Panc1 (cell line): ENCODE measurements around the gene SKIC8. TPM values are rescaled to one million over a fixed set of nuclear protein-coding genes. Genes with fewer than 3 reads are reported as not detected.

Experiments used
- ATAC-seq: fragments of 200-7000 bp; cut with Tn5 transposase; 2 replicates; pipeline ENCODE4 v1.9.1; 2020; ENCODE audit warnings: mild to moderate bottlenecking, moderate library complexity
- BruUV-seq: library from RNA; stranded (reverse); fragments of 400-500 nt; replicated peaks from 2 replicates; lab custom pipeline; 2021; lab: Mats Ljungman, UMichigan
- CTCF ChIA-PET: fragments of 300-600 bp; sonication (Branson Sonifier 250); formaldehyde crosslinking; loops from one replicate; lab custom pipeline; 2022; ENCODE audit warnings: antibody characterized with exemption; lab: Charles Lee
- POLR2A ChIA-PET: fragments of 300-600 bp; sonication (Branson Sonifier 250); formaldehyde crosslinking; loops from one replicate; lab custom pipeline; 2022; ENCODE audit warnings: antibody characterized with exemption; lab: Charles Lee
- DNase-seq: peaks from one replicate; pipeline ENCODE4 v3.0.0-alpha.2; 2010; ENCODE audit warnings: low read depth, low spot score
- H3K27ac ChIP-seq: 2 replicates; pipeline ENCODE4 v1.5.1; 2011; ENCODE audit warnings: mild to moderate bottlenecking, low read length, inconsistent platforms
- H3K27me3 ChIP-seq: fragments of 200-500 bp; sonication (Bioruptor generic); 2 replicates; pipeline ENCODE4 v1.6.0; 2014; ENCODE audit warnings: low read length, inconsistent platforms; ENCODE audit not compliant: control insufficient read depth, insufficient read depth
- H3K36me3 ChIP-seq: fragments of 200-500 bp; sonication (Bioruptor generic); 2 replicates; pipeline ENCODE4 v1.5.1; 2014; ENCODE audit warnings: inconsistent platforms, mild to moderate bottlenecking, low read length, moderate library complexity; ENCODE audit not compliant: control insufficient read depth, insufficient read depth
- H3K4me1 ChIP-seq: 2 replicates; pipeline ENCODE4 v1.5.1; 2011; ENCODE audit warnings: inconsistent platforms, mild to moderate bottlenecking, low read length, moderate library complexity; ENCODE audit not compliant: control insufficient read depth, insufficient read depth
- H3K4me3 ChIP-seq, 2 experiments: 2 replicates each; pipeline ENCODE4 v1.5.1; 2011 to 2012; ENCODE audit warnings: low read depth in 2 of 2, low read length in 2 of 2, mild to moderate bottlenecking in 2 of 2, inconsistent platforms in 1 of 2, moderate library complexity in 1 of 2
- H3K9me3 ChIP-seq: fragments of 200-500 bp; sonication (Bioruptor generic); 2 replicates; pipeline ENCODE4 v1.5.1; 2014; ENCODE audit warnings: low read depth, mild to moderate bottlenecking, inconsistent platforms, low read length, moderate library complexity; ENCODE audit not compliant: control insufficient read depth, insufficient read depth
- POLR2AphosphoS5 ChIP-seq: IDR thresholded peaks from 2 replicates; pipeline ENCODE4 v1.6.1; 2012; ENCODE audit warnings: mild to moderate bottlenecking, low read depth, low read length, moderate library complexity
- SIN3A ChIP-seq: IDR thresholded peaks from 2 replicates; pipeline ENCODE4 v1.6.1; 2012; ENCODE audit warnings: low read depth, mild to moderate bottlenecking, low read length, moderate library complexity, borderline replicate concordance; ENCODE audit not compliant: insufficient read depth
- TCF7L2 ChIP-seq: IDR thresholded peaks from 2 replicates; pipeline ENCODE4 v1.6.1; 2011; ENCODE audit warnings: mild to moderate bottlenecking, low read depth, low read length, inconsistent platforms
- in situ Hi-C: cut with HindIII; loops from 2 replicates; pipeline ENCODE4 v1.10.0; 2016; ENCODE audit warnings: low sequenced_read_pairs, low pct_unique_long_range_greater_than_20kb
- intact Hi-C: fragments of 100-400 bp; cut with micrococcal nuclease; formaldehyde crosslinking; loops from one replicate; pipeline ENCODE4 v1.10.0; 2022; ENCODE audit not compliant: unreplicated experiment
- total RNA-seq: library from RNA; stranded (reverse); gene quantifications from one replicate; pipeline ENCODE4 v1.2.1, GENCODE V29; 2021; ENCODE audit not compliant: unreplicated experiment
- TF ChIP-seq, protein P1 (sequence below): fragments of 450-650 bp; IDR thresholded peaks from 2 replicates; pipeline ENCODE4 v1.5.1; 2017; ENCODE audit warnings: mild to moderate bottlenecking
- TF ChIP-seq, protein P2 (sequence below), 2 experiments: IDR thresholded peaks; 2 replicates each; pipeline ENCODE4 v1.6.1; 2011 to 2012; ENCODE audit warnings: low read depth in 2 of 2, control low read depth in 1 of 2, low read length in 1 of 2, mild to moderate bottlenecking in 1 of 2, moderate library complexity in 1 of 2; ENCODE audit not compliant: insufficient read depth in 1 of 2

The SKIC8 gene
- total RNA-seq, 1 experiment from 2014 or later, result 66.3 TPM

DNA sequence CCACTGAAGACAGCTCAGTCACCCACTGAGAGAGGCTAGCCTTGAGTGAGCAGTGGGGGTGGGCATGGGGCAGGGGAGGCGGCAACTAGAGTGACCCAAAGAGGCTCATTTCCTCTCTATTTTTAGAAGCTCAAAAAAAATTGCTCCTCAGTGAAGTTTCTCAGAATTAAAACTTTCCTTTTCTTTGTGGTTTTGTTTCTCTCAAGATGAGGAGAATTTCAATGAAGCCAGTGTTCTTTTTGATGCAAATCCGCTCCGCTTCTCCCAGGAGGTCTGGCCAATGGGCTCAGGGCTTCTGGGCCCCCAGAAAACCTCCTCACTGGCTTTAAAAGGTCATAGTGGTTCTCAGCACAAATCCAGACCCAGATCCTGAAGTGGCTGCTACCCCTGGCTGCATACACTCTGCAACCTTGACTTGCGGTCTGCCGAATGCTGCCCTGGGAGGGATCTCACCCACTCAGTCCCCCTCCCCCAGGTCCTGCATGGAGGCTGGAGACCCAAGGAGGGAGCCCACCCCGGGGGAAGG, 64.8 kb downstream of the SKIC8 start, which contains the start of gene ACSBG1:
TSS of gene ACSBG1 (minus strand) at position 51 of the 526 bp plus-strand sequence. CDS start 64 bp downstream, outside the sequence.
- DNase-seq, result no peak
- BruUV-seq, result no TSS peak
- POLR2A ChIA-PET, result no interaction called here
- no peaks in the 10 kb centered on the region for H3K27me3 ChIP-seq
- CTCF ChIA-PET, result no interaction called here
- TF ChIP-seq, protein P1, sequence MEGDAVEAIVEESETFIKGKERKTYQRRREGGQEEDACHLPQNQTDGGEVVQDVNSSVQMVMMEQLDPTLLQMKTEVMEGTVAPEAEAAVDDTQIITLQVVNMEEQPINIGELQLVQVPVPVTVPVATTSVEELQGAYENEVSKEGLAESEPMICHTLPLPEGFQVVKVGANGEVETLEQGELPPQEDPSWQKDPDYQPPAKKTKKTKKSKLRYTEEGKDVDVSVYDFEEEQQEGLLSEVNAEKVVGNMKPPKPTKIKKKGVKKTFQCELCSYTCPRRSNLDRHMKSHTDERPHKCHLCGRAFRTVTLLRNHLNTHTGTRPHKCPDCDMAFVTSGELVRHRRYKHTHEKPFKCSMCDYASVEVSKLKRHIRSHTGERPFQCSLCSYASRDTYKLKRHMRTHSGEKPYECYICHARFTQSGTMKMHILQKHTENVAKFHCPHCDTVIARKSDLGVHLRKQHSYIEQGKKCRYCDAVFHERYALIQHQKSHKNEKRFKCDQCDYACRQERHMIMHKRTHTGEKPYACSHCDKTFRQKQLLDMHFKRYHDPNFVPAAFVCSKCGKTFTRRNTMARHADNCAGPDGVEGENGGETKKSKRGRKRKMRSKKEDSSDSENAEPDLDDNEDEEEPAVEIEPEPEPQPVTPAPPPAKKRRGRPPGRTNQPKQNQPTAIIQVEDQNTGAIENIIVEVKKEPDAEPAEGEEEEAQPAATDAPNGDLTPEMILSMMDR, result no peak
- TF ChIP-seq, protein P2, sequence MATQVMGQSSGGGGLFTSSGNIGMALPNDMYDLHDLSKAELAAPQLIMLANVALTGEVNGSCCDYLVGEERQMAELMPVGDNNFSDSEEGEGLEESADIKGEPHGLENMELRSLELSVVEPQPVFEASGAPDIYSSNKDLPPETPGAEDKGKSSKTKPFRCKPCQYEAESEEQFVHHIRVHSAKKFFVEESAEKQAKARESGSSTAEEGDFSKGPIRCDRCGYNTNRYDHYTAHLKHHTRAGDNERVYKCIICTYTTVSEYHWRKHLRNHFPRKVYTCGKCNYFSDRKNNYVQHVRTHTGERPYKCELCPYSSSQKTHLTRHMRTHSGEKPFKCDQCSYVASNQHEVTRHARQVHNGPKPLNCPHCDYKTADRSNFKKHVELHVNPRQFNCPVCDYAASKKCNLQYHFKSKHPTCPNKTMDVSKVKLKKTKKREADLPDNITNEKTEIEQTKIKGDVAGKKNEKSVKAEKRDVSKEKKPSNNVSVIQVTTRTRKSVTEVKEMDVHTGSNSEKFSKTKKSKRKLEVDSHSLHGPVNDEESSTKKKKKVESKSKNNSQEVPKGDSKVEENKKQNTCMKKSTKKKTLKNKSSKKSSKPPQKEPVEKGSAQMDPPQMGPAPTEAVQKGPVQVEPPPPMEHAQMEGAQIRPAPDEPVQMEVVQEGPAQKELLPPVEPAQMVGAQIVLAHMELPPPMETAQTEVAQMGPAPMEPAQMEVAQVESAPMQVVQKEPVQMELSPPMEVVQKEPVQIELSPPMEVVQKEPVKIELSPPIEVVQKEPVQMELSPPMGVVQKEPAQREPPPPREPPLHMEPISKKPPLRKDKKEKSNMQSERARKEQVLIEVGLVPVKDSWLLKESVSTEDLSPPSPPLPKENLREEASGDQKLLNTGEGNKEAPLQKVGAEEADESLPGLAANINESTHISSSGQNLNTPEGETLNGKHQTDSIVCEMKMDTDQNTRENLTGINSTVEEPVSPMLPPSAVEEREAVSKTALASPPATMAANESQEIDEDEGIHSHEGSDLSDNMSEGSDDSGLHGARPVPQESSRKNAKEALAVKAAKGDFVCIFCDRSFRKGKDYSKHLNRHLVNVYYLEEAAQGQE (IDR thresholded peaks at IDR 0.05; ENCODE audit: insufficient read depth in 1 of 2, low read depth in 2 of 2, low read length in 1 of 2), result no peak
- TF ChIP-seq TCF7L2 (no peak), POLR2AphosphoS5 (no peak), SIN3A (no peak)
- H3K4me3 ChIP-seq, result no peak within 1 kb of the TSS
- no peaks in the 10 kb centered on the region for H3K36me3 ChIP-seq
- no peak for ATAC-seq
- intact Hi-C loops (no loop called here), in situ Hi-C loops (no loop called here)
- H3K9me3 ChIP-seq, result no peaks in the 10 kb centered on the region
- H3K4me1 ChIP-seq, result no peaks in the 10 kb centered on the region
- H3K27ac ChIP-seq, result no peak within 1 kb of the TSS

DNA sequence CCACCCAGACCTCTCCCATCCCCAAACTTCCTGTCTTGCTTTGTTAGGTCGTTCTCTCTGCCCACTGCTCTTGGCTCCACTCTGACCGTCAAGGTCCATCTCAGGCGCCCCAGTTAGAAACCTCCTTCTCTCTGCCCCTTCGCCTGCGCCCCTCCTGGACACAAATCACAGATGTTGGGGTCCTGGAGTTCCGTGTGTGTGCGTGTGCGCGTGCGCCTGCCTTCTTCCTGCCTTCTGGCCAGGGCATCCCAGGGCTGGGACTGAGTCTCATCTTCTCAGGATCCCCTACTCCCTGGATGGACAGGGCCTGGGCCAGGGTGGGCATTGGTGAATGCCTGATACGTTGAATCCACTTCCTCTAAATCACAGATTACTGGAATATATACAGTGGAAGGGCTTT, 65.9 kb downstream of the SKIC8 start:
- TF ChIP-seq, protein P1, result no peak
- TF ChIP-seq TCF7L2 (no peak), POLR2AphosphoS5 (no peak), SIN3A (no peak)
- TF ChIP-seq, protein P2 (IDR thresholded peaks at IDR 0.05; ENCODE audit: insufficient read depth in 1 of 2, low read depth in 2 of 2, low read length in 1 of 2), result no peak
- BruUV-seq, result no TSS peak

More for the DNA sequence above, 65.9 kb downstream of the SKIC8 start:
- no peak overlapping the region for H3K27ac ChIP-seq
- ATAC-seq, result no peak
- ChIA-PET CTCF (no interaction called here), POLR2A (no interaction called here)
- intact Hi-C loops (no loop called here), in situ Hi-C loops (no loop called here)
- H3K27me3 ChIP-seq, result no peaks in the 10 kb centered on the region
- H3K4me3 ChIP-seq, result no peak overlapping the region
- H3K9me3 ChIP-seq, result no peaks in the 10 kb centered on the region
- DNase-seq, result no peak
- H3K36me3 ChIP-seq, result no peaks in the 10 kb centered on the region
- H3K4me1 ChIP-seq, result no peaks in the 10 kb centered on the region
